ENCODE measurements around the gene TSPYL1.

DNA sequence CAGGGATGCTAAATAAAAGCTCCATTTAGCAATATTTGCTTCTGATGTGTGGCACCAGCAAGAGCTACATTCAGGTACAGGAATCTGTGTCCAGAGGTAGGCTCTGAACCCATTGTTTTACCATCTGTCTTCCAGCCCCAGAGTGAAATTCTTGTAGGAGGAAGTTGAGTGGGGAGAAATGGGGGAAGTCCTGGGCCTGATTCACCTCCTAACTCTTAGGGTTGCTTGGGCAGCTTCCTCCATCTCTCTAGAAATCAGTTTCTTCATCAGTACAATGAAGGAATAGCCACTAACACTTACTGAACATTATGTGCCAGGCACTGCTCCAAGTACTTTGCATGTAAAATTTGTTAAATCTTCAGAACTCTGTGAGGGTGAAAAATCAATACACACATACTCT lies 35.1 kb upstream of the TSPYL1 start:
- no peak for TF ChIP-seq PATZ1 (CRISPR knock-in tag; IDR thresholded peaks at IDR 0.05; ENCODE audit: borderline replicate concordance)
- TF ChIP-seq RARB (CRISPR knock-in tag; IDR thresholded peaks at IDR 0.05) = no peak
